ENCODE measurements around the gene VDAC1. TPM values are rescaled to one million over a fixed set of nuclear protein-coding genes. Genes with fewer than 3 reads are reported as not detected.

VDAC1 gene
- total RNA-seq, 6 experiments from 2014 or later: 276 to 324 (median 316) TPM

DNA sequence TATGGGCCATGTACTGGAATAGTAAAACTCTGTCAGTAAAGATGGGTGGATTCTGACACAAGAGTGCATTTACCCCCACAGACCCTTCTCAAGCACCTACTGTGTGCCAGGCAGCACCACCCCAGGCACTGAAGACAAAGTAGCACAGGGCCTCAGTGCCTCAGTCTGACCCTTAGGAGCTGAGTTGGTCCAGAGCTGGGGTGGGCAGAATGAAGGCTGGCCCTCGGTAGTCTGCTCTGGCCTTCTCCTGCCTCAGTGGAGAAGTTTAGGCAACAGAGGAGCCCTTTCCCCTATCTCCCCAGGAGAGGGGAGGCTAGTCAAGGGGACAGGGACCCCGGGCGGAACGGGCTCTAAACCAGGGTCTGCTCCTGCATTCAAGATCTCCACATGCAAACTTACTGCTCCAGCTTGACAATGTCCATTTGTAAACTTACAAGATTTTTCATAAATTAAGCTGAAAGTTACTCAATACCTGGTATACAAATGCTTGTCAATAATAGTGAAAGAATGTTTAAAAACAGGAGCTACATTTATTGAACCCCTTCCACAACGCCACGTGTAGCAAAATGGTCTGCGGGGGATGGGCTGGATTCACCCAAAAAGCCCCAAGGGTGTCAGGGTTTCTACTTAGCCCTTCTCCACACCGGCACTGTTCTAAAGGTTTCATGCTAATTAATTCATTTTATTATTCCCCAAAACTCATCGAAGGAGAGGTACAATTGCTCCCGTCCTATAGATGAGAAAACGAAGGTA is 1.5 kb downstream of the VDAC1 start:
- Mint-ChIP-seq H3K27ac (peak overlapping the region; percentile 93), H3K4me3 (peak overlapping the region; percentile 95), H3K36me3 (ENCODE audit: low read depth) (peaks cover 16% of the 10 kb centered on the region), H3K27me3 (ENCODE audit: insufficient read depth) (no peaks in the 10 kb centered on the region; the same call in none of the 2 replicates), H3K4me1 (ENCODE audit: low read depth) (peaks cover 46% of the 10 kb centered on the region), H3K9me3 (no peaks in the 10 kb centered on the region)
- DNase-seq: no peak
- TF ChIP-seq, protein P1, sequence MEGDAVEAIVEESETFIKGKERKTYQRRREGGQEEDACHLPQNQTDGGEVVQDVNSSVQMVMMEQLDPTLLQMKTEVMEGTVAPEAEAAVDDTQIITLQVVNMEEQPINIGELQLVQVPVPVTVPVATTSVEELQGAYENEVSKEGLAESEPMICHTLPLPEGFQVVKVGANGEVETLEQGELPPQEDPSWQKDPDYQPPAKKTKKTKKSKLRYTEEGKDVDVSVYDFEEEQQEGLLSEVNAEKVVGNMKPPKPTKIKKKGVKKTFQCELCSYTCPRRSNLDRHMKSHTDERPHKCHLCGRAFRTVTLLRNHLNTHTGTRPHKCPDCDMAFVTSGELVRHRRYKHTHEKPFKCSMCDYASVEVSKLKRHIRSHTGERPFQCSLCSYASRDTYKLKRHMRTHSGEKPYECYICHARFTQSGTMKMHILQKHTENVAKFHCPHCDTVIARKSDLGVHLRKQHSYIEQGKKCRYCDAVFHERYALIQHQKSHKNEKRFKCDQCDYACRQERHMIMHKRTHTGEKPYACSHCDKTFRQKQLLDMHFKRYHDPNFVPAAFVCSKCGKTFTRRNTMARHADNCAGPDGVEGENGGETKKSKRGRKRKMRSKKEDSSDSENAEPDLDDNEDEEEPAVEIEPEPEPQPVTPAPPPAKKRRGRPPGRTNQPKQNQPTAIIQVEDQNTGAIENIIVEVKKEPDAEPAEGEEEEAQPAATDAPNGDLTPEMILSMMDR (IDR thresholded peaks at IDR 0.05): no peak

- H3K4me3 Mint-ChIP-seq: peak overlapping the region; percentile 95
- TF ChIP-seq, protein P1 (IDR thresholded peaks at IDR 0.05): no peak
- H3K27me3 Mint-ChIP-seq (ENCODE audit: insufficient read depth): no peaks in the 10 kb centered on the region; the same call in none of the 2 replicates
- H3K9me3 Mint-ChIP-seq: no peaks in the 10 kb centered on the region
- H3K4me1 Mint-ChIP-seq (ENCODE audit: low read depth): peaks cover 50% of the 10 kb centered on the region
- H3K27ac Mint-ChIP-seq: peak overlapping the region; percentile 93
- peaks cover 16% of the 10 kb centered on the region for H3K36me3 Mint-ChIP-seq (ENCODE audit: low read depth)
- no peak for DNase-seq
Measured at GRCh38 chr5:134001938-134002731, 2.6 kb downstream of the VDAC1 start.

GRCh38 chr5:134000696-134001453 is 3.9 kb downstream of the VDAC1 start:
- peaks cover 61% of the 10 kb centered on the region for H3K4me1 Mint-ChIP-seq (ENCODE audit: low read depth)
- TF ChIP-seq, protein P1 (IDR thresholded peaks at IDR 0.05): no peak

GRCh38 chr5:134000091-134000511 is 4.7 kb downstream of the VDAC1 start:
- Mint-ChIP-seq H3K9me3 (no peaks in the 10 kb centered on the region), H3K27me3 (ENCODE audit: insufficient read depth) (no peaks in the 10 kb centered on the region; the same call in none of the 2 replicates), H3K27ac (no peak overlapping the region), H3K4me3 (no peak overlapping the region), H3K36me3 (ENCODE audit: low read depth) (peaks cover 12% of the 10 kb centered on the region), H3K4me1 (ENCODE audit: low read depth) (peaks cover 61% of the 10 kb centered on the region)
- TF ChIP-seq, protein P1 (IDR thresholded peaks at IDR 0.05): no peak
- DNase-seq: no peak

More at GRCh38 chr5:134000696-134001453, 3.9 kb downstream of the VDAC1 start:
- DNase-seq: no peak
- no peaks in the 10 kb centered on the region; the same call in none of the 2 replicates for H3K27me3 Mint-ChIP-seq (ENCODE audit: insufficient read depth)
- H3K9me3 Mint-ChIP-seq: no peaks in the 10 kb centered on the region
- H3K4me3 Mint-ChIP-seq: no peak overlapping the region
- H3K36me3 Mint-ChIP-seq (ENCODE audit: low read depth): peaks cover 15% of the 10 kb centered on the region
- no peak overlapping the region for H3K27ac Mint-ChIP-seq

DNA sequence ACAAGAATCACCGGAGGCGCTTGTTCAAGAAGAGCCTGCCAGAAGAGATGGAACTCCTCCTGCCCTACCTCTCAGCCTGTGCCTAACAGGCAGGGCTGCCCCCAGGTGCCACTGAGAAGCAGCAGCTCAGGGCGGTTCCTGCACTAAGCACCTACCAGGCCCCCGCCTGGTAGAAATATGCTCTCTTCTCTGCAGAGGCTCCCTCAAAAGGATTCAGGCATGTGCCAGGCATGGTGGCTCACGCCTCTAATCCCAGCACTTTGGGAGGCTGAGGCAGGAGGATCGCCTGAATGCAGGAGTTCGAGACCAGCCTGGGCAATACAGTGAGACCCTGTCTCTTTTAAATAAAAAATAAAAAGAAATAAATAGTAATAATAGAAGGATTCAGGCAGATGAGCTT is 6.0 kb downstream of the VDAC1 start:
- Mint-ChIP-seq H3K9me3 (no peaks in the 10 kb centered on the region), H3K4me3 (no peak overlapping the region), H3K27me3 (ENCODE audit: insufficient read depth) (no peaks in the 10 kb centered on the region; the same call in none of the 2 replicates), H3K27ac (no peak overlapping the region), H3K4me1 (ENCODE audit: low read depth) (peaks cover 72% of the 10 kb centered on the region), H3K36me3 (ENCODE audit: low read depth) (peaks cover 12% of the 10 kb centered on the region)
- no peak for DNase-seq
- TF ChIP-seq, protein P1 (IDR thresholded peaks at IDR 0.05): no peak
